SK-N-SH (cell line): Measurements from ENCODE around the gene PLEKHG2. TPM values are rescaled to one million over a fixed set of nuclear protein-coding genes. Genes with fewer than 3 reads are reported as not detected.
A peak's percentile ranks its signal among the peaks of the same experiment; 100 is the strongest.

Experiments used
- CTCF ChIA-PET: fragments of 300-600, 350-600 bp; formaldehyde crosslinking; extraction: SDS; loops from one replicate; lab custom pipeline; 2021; lab: Yijun Ruan, JAX
- POLR2A ChIA-PET: fragments of 350-600 bp; sonication (Branson Sonifier 250); formaldehyde crosslinking; extraction: SDS; loops from one replicate; lab custom pipeline; 2020; ENCODE audit warnings: antibody characterized with exemption, inconsistent platforms; lab: Yijun Ruan, JAX
- DNase-seq: peaks from one replicate; pipeline ENCODE4 v3.0.0; 2012
- H2AFZ ChIP-seq: fragments of 200-600 bp; sonication (generic); 2 replicates; pipeline ENCODE4 v1.8.1; 2016; ENCODE audit warnings: antibody characterized with exemption, mild to moderate bottlenecking, low read depth
- H3F3A ChIP-seq: fragments of 200-600 bp; sonication (generic); replicated peaks from 2 replicates; pipeline ENCODE3; 2016; ENCODE audit warnings: antibody characterized with exemption, mild to moderate bottlenecking; ENCODE audit not compliant: insufficient read depth
- H3K27ac ChIP-seq, 2 experiments: fragments of 200-500 bp in 1 of 2; fragments of 200-600 bp in 1 of 2; sonication (Bioruptor generic) in 1 of 2; sonication (generic), shearing (Covaris generic) in 1 of 2; 2 replicates each; pipeline versions ENCODE4 v1.5.1 to v1.6.1; 2014 to 2016; ENCODE audit warnings: low read depth in 2 of 2, inconsistent platforms in 1 of 2, low read length in 1 of 2, mild to moderate bottlenecking in 1 of 2, mixed read lengths in 1 of 2
- H3K27me3 ChIP-seq: fragments of 200-600 bp; sonication (generic), shearing (Covaris generic); 2 replicates; pipeline ENCODE4 v1.6.1; 2016; ENCODE audit warnings: mixed run types; ENCODE audit not compliant: insufficient read depth
- H3K36me3 ChIP-seq, 2 experiments: fragments of 200-500 bp in 1 of 2; fragments of 200-600 bp in 1 of 2; sonication (Bioruptor generic) in 1 of 2; sonication (generic) in 1 of 2; replicated peaks in 1 of 2; 2 replicates each; pipeline versions ENCODE3 to v1.5.1; 2014 to 2016; ENCODE audit warnings: low read length in 1 of 2, mild to moderate bottlenecking in 1 of 2; ENCODE audit not compliant: insufficient read depth in 2 of 2, control insufficient read depth in 1 of 2
- H3K4me1 ChIP-seq, 2 experiments: fragments of 200-500 bp in 1 of 2; fragments of 200-600 bp in 1 of 2; sonication (Bioruptor generic) in 1 of 2; sonication (generic), shearing (Covaris generic) in 1 of 2; 2 replicates each; pipeline versions ENCODE4 v1.5.1 to v1.6.1; 2014 to 2016; ENCODE audit warnings: low read depth in 1 of 2, low read length in 1 of 2, mixed run types in 1 of 2; ENCODE audit not compliant: insufficient read depth in 2 of 2, control insufficient read depth in 1 of 2
- H3K4me2 ChIP-seq: fragments of 200-600 bp; sonication (generic), shearing (Covaris generic); 2 replicates; pipeline ENCODE4 v1.6.1; 2017; ENCODE audit warnings: mixed run types
- H3K4me3 ChIP-seq, 2 experiments: fragments of 200-500 bp in 1 of 2; fragments of 200-600 bp in 1 of 2; sonication (Bioruptor generic) in 1 of 2; sonication (generic), shearing (Covaris generic) in 1 of 2; 2 replicates each; pipeline versions ENCODE4 v1.5.1 to v1.8.1; 2014 to 2016; ENCODE audit warnings: low read depth in 2 of 2, inconsistent platforms in 1 of 2, low read length in 1 of 2, mild to moderate bottlenecking in 1 of 2, mixed read lengths in 1 of 2, moderate library complexity in 1 of 2
- H3K79me2 ChIP-seq: fragments of 200-600 bp; sonication (generic); 2 replicates; pipeline ENCODE4 v1.8.1; 2017; ENCODE audit warnings: mild to moderate bottlenecking; ENCODE audit not compliant: insufficient read depth
- H3K9ac ChIP-seq: fragments of 200-600 bp; sonication (generic); 2 replicates; pipeline ENCODE4 v1.6.1; 2017; ENCODE audit warnings: mixed run types
- H3K9me2 ChIP-seq: fragments of 200-600 bp; sonication (generic); 2 replicates; pipeline ENCODE4 v1.6.1; 2017; ENCODE audit warnings: mixed run types
- H3K9me3 ChIP-seq: fragments of 200-600 bp; sonication (generic); 2 replicates; pipeline ENCODE4 v1.6.1; 2017; ENCODE audit warnings: mixed run types, mild to moderate bottlenecking, moderate library complexity
- H4K20me1 ChIP-seq: fragments of 200-600 bp; sonication (generic); 2 replicates; pipeline ENCODE4 v1.6.1; 2017; ENCODE audit warnings: mild to moderate bottlenecking, mixed run types; ENCODE audit not compliant: insufficient read depth
- CHD2 ChIP-seq: fragments of 150-350 bp; IDR thresholded peaks from 2 replicates; pipeline ENCODE4 v1.6.1; 2018; ENCODE audit warnings: low read length; ENCODE audit not compliant: partially characterized antibody
- ELF1 ChIP-seq: IDR thresholded peaks from 2 replicates; pipeline ENCODE4 v1.4.0; 2012
- EZH2phosphoT487 ChIP-seq: fragments of 200-600 bp; sonication (generic); IDR thresholded peaks from 2 replicates; pipeline ENCODE4 v1.6.1; 2017; ENCODE audit warnings: low read depth, mixed run types, mild to moderate bottlenecking, antibody characterized with exemption, moderate library complexity, borderline replicate concordance
- FOXJ3 ChIP-seq: sonication (generic); formaldehyde crosslinking; IDR thresholded peaks from 2 replicates; pipeline ENCODE4 v1.5.1; 2020; ENCODE audit warnings: mild to moderate bottlenecking, missing genetic modification reagents
- GABPA ChIP-seq: IDR thresholded peaks from 2 replicates; pipeline ENCODE4 v1.4.0; 2012; ENCODE audit warnings: low read depth, mild to moderate bottlenecking
- JUND ChIP-seq: IDR thresholded peaks from 2 replicates; pipeline ENCODE4 v1.4.0; 2012
- MXI1 ChIP-seq: IDR thresholded peaks from 2 replicates; pipeline ENCODE4 v1.6.1; 2012; ENCODE audit warnings: mild to moderate bottlenecking, low read depth, low read length, improper control_type of control experiment
- NFIC ChIP-seq: IDR thresholded peaks from 2 replicates; pipeline ENCODE4 v1.4.0; 2012; ENCODE audit warnings: borderline replicate concordance
- POLR2AphosphoS5 ChIP-seq: IDR thresholded peaks from 2 replicates; pipeline ENCODE4 v1.6.1; 2012; ENCODE audit warnings: low read depth, low read length
- RAD21 ChIP-seq: IDR thresholded peaks from 2 replicates; pipeline ENCODE4 v1.6.1; 2012; ENCODE audit warnings: mild to moderate bottlenecking, low read length
- SMC3 ChIP-seq: IDR thresholded peaks from 2 replicates; pipeline ENCODE4 v1.6.1; 2012; ENCODE audit warnings: low read depth, low read length, improper control_type of control experiment
- TAF1 ChIP-seq: IDR thresholded peaks from 2 replicates; pipeline ENCODE4 v1.6.1; 2012; ENCODE audit warnings: low read depth, mild to moderate bottlenecking, low read length, moderate library complexity, borderline replicate concordance
- TCF12 ChIP-seq: IDR thresholded peaks from 2 replicates; pipeline ENCODE4 v1.4.0; 2012
- WGBS: methylation state at CpG from one replicate; pipeline ENCODE4 v1.1.6; 2017; ENCODE audit warnings: low lambda C conversion rate; 5-methylcytosine and 5-hydroxymethylcytosine counted together
- polyA plus RNA-seq, 3 experiments: library from polyadenylated mRNA; depleted of rRNA; stranded (reverse); fragments of >200 nt; gene quantifications; 2 replicates each; pipeline ENCODE4 v1.2.3, GENCODE V29; 2012
- TF ChIP-seq, protein P1 (sequence below): fragments of 200-600 bp; sonication (generic); IDR thresholded peaks from 2 replicates; pipeline ENCODE4 v1.6.1; 2017; ENCODE audit warnings: antibody characterized with exemption, mild to moderate bottlenecking, moderate library complexity
- TF ChIP-seq, protein P2 (sequence below): IDR thresholded peaks from 2 replicates; pipeline ENCODE4 v1.4.0; 2012; ENCODE audit warnings: low read depth
- TF ChIP-seq, protein P3 (sequence below): fragments of 150-350 bp; IDR thresholded peaks from 2 replicates; pipeline ENCODE4 v1.6.1; 2017; ENCODE audit warnings: antibody characterized with exemption, low read length, low read depth, borderline replicate concordance
- TF ChIP-seq, protein P4 (sequence below): IDR thresholded peaks from 2 replicates; pipeline ENCODE4; 2012
- TF ChIP-seq, protein P5 (sequence below): IDR thresholded peaks from 2 replicates; pipeline ENCODE4 v1.4.0; 2012; ENCODE audit warnings: low read depth, borderline replicate concordance
- TF ChIP-seq, protein P6 (sequence below): IDR thresholded peaks from 2 replicates; pipeline ENCODE4 v1.4.0; 2012; ENCODE audit warnings: low read depth, borderline replicate concordance

The PLEKHG2 gene
- polyA plus RNA-seq, 1 of the 3 experiments (the other 2 are of a cell fraction): 13.6 TPM

DNA sequence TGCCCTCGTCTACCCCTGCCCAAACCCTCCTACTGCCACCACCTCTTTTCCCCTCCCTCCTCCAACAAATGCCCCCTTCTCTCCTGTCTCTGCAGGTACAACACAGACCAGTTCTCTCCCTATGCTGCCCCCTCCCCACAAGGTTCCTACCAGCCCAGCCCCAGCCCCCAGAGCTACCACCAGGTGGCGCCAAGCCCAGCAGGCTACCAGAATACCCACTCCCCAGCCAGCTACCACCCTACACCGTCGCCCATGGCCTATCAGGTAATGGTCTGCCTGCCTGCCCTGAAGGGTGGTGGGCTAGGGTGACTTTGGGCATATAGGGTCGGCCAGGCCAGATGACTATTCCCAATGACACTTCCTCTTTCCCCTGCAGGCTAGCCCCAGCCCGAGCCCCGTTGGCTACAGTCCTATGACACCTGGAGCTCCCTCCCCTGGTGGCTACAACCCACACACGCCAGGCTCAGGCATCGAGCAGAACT is 61.7 kb downstream of the PLEKHG2 start:
- no peaks in the 10 kb centered on the region for H4K20me1 ChIP-seq
- 59% methylated on average over 9 of the region's 9 CpGs for WGBS
- H3K27ac ChIP-seq: no peak overlapping the region
- H3F3A ChIP-seq: peaks cover 15% of the 10 kb centered on the region
- peak overlapping the region in 1 of 2 experiments; percentile 51; a peak in 1 of 4 replicates for H3K4me3 ChIP-seq
- H3K4me1 ChIP-seq: no peaks in the 10 kb centered on the region
- ChIA-PET CTCF (interaction anchor here (0.6 to 5.5 kb wide), 29 partner anchors 9 to 173 kb away, joined by 3 to 96 read pairs (median 5); partner anchors contain the start of genes EID2, EID2B and SELENOV), POLR2A (interaction anchor here (0.7 to 0.8 kb wide), 2 partner anchors 38 to 83 kb away, joined by 3 read pairs; partner anchors contain the start of genes MED29, PAF1 and RPS16)
- no peak for TF ChIP-seq TCF12
- no peak for TF ChIP-seq MXI1
- TF ChIP-seq POLR2AphosphoS5: no peak
- TF ChIP-seq, protein P1, sequence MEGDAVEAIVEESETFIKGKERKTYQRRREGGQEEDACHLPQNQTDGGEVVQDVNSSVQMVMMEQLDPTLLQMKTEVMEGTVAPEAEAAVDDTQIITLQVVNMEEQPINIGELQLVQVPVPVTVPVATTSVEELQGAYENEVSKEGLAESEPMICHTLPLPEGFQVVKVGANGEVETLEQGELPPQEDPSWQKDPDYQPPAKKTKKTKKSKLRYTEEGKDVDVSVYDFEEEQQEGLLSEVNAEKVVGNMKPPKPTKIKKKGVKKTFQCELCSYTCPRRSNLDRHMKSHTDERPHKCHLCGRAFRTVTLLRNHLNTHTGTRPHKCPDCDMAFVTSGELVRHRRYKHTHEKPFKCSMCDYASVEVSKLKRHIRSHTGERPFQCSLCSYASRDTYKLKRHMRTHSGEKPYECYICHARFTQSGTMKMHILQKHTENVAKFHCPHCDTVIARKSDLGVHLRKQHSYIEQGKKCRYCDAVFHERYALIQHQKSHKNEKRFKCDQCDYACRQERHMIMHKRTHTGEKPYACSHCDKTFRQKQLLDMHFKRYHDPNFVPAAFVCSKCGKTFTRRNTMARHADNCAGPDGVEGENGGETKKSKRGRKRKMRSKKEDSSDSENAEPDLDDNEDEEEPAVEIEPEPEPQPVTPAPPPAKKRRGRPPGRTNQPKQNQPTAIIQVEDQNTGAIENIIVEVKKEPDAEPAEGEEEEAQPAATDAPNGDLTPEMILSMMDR: peak; percentile 83
- no peak for TF ChIP-seq NFIC
- no peak for TF ChIP-seq FOXJ3 (CRISPR knock-in tag)
- TF ChIP-seq, protein P2, sequence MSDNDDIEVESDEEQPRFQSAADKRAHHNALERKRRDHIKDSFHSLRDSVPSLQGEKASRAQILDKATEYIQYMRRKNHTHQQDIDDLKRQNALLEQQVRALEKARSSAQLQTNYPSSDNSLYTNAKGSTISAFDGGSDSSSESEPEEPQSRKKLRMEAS: no peak
- no peak for TF ChIP-seq GABPA
- peak; percentile 69; the same call in 1 of the 2 replicates for TF ChIP-seq SMC3
- no peak for TF ChIP-seq TAF1
- TF ChIP-seq RAD21: peak; percentile 55
- no peaks in the 10 kb centered on the region for H3K9me3 ChIP-seq
- H3K36me3 ChIP-seq: peaks cover 13 to 59% of the 10 kb centered on the region in 2 experiments
- no peak overlapping the region for H2AFZ ChIP-seq
- H3K79me2 ChIP-seq: no peaks in the 10 kb centered on the region
- DNase-seq: peak; percentile 91
- no peak overlapping the region for H3K9ac ChIP-seq
- H3K9me2 ChIP-seq: no peaks in the 10 kb centered on the region
- H3K4me2 ChIP-seq: no peak overlapping the region
- H3K27me3 ChIP-seq: no peaks in the 10 kb centered on the region

DNA sequence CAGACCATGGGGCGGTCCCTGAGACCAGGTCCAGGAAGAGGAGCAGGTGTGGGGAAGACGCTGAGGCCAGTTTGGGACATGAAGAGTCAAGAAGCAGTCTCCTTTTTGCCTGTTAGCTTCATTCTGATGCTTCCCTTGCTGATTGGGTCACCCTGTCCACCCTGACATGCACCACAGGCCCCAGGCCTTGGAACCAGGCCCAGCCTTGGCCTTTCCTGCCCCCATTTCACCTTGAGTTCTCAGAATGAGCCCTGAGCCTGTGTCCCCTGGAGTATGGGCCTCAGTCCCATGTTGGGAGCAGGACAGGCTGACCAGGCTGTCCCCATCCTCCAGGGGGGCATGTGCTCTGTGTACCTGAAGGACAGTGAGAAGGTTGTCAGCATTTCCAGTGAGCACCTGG is 63.3 kb downstream of the PLEKHG2 start:
- Histone ChIP-seq H3K9ac (no peak overlapping the region), H3K36me3 (peaks cover 13 to 44% of the 10 kb centered on the region in 2 experiments), H3K4me3 (no peak overlapping the region), H3K4me1 (peaks cover 0 to 5% of the 10 kb centered on the region in 2 experiments; a peak in 1 of 4 replicates), H3K27ac (no peak overlapping the region), H3K9me3 (no peaks in the 10 kb centered on the region), H3F3A (peaks cover 22% of the 10 kb centered on the region), H4K20me1 (no peaks in the 10 kb centered on the region), H3K79me2 (peaks cover 1% of the 10 kb centered on the region), H3K4me2 (no peak overlapping the region), H3K9me2 (no peaks in the 10 kb centered on the region), H3K27me3 (no peaks in the 10 kb centered on the region), H2AFZ (no peak overlapping the region)
- ChIA-PET CTCF (interaction anchor here (1.3 to 5.5 kb wide), 6 partner anchors 15 to 66 kb away, joined by 3 to 96 read pairs (median 10); partner anchors contain the start of genes EID2 and EID2B), POLR2A (no interaction called here)
- WGBS: 92% methylated on average over 2 of the region's 2 CpGs
- DNase-seq: no peak
- TF ChIP-seq TCF12: no peak
- TF ChIP-seq ELF1: no peak
- TF ChIP-seq, protein P3, sequence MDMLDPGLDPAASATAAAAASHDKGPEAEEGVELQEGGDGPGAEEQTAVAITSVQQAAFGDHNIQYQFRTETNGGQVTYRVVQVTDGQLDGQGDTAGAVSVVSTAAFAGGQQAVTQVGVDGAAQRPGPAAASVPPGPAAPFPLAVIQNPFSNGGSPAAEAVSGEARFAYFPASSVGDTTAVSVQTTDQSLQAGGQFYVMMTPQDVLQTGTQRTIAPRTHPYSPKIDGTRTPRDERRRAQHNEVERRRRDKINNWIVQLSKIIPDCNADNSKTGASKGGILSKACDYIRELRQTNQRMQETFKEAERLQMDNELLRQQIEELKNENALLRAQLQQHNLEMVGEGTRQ: no peak
- TF ChIP-seq, protein P4, sequence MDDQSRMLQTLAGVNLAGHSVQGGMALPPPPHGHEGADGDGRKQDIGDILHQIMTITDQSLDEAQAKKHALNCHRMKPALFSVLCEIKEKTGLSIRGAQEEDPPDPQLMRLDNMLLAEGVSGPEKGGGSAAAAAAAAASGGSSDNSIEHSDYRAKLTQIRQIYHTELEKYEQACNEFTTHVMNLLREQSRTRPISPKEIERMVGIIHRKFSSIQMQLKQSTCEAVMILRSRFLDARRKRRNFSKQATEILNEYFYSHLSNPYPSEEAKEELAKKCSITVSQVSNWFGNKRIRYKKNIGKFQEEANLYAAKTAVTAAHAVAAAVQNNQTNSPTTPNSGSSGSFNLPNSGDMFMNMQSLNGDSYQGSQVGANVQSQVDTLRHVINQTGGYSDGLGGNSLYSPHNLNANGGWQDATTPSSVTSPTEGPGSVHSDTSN: no peak
- TF ChIP-seq, protein P5, sequence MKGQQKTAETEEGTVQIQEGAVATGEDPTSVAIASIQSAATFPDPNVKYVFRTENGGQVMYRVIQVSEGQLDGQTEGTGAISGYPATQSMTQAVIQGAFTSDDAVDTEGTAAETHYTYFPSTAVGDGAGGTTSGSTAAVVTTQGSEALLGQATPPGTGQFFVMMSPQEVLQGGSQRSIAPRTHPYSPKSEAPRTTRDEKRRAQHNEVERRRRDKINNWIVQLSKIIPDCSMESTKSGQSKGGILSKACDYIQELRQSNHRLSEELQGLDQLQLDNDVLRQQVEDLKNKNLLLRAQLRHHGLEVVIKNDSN: no peak
- TF ChIP-seq, protein P6, sequence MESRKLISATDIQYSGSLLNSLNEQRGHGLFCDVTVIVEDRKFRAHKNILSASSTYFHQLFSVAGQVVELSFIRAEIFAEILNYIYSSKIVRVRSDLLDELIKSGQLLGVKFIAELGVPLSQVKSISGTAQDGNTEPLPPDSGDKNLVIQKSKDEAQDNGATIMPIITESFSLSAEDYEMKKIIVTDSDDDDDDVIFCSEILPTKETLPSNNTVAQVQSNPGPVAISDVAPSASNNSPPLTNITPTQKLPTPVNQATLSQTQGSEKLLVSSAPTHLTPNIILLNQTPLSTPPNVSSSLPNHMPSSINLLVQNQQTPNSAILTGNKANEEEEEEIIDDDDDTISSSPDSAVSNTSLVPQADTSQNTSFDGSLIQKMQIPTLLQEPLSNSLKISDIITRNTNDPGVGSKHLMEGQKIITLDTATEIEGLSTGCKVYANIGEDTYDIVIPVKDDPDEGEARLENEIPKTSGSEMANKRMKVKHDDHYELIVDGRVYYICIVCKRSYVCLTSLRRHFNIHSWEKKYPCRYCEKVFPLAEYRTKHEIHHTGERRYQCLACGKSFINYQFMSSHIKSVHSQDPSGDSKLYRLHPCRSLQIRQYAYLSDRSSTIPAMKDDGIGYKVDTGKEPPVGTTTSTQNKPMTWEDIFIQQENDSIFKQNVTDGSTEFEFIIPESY: no peak
- TF ChIP-seq EZH2phosphoT487: no peak
- no peak for TF ChIP-seq CHD2
- no peak for TF ChIP-seq JUND
- no peak for TF ChIP-seq RAD21
